ENCODE results near the gene TCP11.

The TCP11 gene

GRCh38 chr6:35082046-35082732 lies 59.0 kb downstream of the TCP11 start:
- H3K9ac ChIP-seq = no peak overlapping the region
- H3K4me1 ChIP-seq (ENCODE audit: low read depth, poor library complexity, severe bottlenecking) = no peaks in the 10 kb centered on the region
- H3K4me2 ChIP-seq = no peak overlapping the region
- no peak for TF ChIP-seq CTCF (conservative IDR thresholded peaks at IDR 0.05; ENCODE audit: low read depth, low read length)
- no peak overlapping the region for H3K4me3 ChIP-seq (IDR thresholded peaks at IDR 0.05; ENCODE audit: insufficient read depth, low read depth, low read length)
- no peaks in the 10 kb centered on the region for H4K20me1 ChIP-seq (ENCODE audit: insufficient read depth)
- no peaks in the 10 kb centered on the region for H3K79me2 ChIP-seq (ENCODE audit: insufficient read depth, low read depth)
- H3K36me3 ChIP-seq (ENCODE audit: insufficient read depth) = no peaks in the 10 kb centered on the region
- H3K27me3 ChIP-seq (ENCODE audit: insufficient read depth, low read depth) = no peaks in the 10 kb centered on the region
- H3K27ac ChIP-seq = no peak overlapping the region
- H2AFZ ChIP-seq (ENCODE audit: low read depth) = no peak overlapping the region

GRCh38 chr6:35081426-35081851 lies 59.7 kb downstream of the TCP11 start:
- no peaks in the 10 kb centered on the region for H3K36me3 ChIP-seq (ENCODE audit: insufficient read depth)
- H3K4me1 ChIP-seq (ENCODE audit: low read depth, poor library complexity, severe bottlenecking) = no peaks in the 10 kb centered on the region
- no peaks in the 10 kb centered on the region for H4K20me1 ChIP-seq (ENCODE audit: insufficient read depth)
- H3K27ac ChIP-seq = no peak overlapping the region
- no peak overlapping the region for H3K4me3 ChIP-seq (IDR thresholded peaks at IDR 0.05; ENCODE audit: insufficient read depth, low read depth, low read length)
- H2AFZ ChIP-seq (ENCODE audit: low read depth) = no peak overlapping the region
- no peak overlapping the region for H3K9ac ChIP-seq
- TF ChIP-seq CTCF (conservative IDR thresholded peaks at IDR 0.05; ENCODE audit: low read depth, low read length) = no peak
- H3K27me3 ChIP-seq (ENCODE audit: insufficient read depth, low read depth) = no peaks in the 10 kb centered on the region
- no peaks in the 10 kb centered on the region for H3K79me2 ChIP-seq (ENCODE audit: insufficient read depth, low read depth)
- no peak overlapping the region for H3K4me2 ChIP-seq

GRCh38 chr6:35080821-35081425 lies 60.2 kb downstream of the TCP11 start:
- no peak overlapping the region for H3K9ac ChIP-seq
- no peaks in the 10 kb centered on the region for H3K79me2 ChIP-seq (ENCODE audit: insufficient read depth, low read depth)
- H3K4me1 ChIP-seq (ENCODE audit: low read depth, poor library complexity, severe bottlenecking) = no peaks in the 10 kb centered on the region
- no peak overlapping the region for H3K27ac ChIP-seq
- TF ChIP-seq CTCF (conservative IDR thresholded peaks at IDR 0.05; ENCODE audit: low read depth, low read length) = no peak
- no peak overlapping the region for H2AFZ ChIP-seq (ENCODE audit: low read depth)
- H3K27me3 ChIP-seq (ENCODE audit: insufficient read depth, low read depth) = no peaks in the 10 kb centered on the region
- no peak overlapping the region for H3K4me2 ChIP-seq
- H4K20me1 ChIP-seq (ENCODE audit: insufficient read depth) = no peaks in the 10 kb centered on the region
- no peaks in the 10 kb centered on the region for H3K36me3 ChIP-seq (ENCODE audit: insufficient read depth)
- H3K4me3 ChIP-seq (IDR thresholded peaks at IDR 0.05; ENCODE audit: insufficient read depth, low read depth, low read length) = no peak overlapping the region

- Histone ChIP-seq H2AFZ (ENCODE audit: low read depth) (no peak overlapping the region), H3K79me2 (ENCODE audit: insufficient read depth, low read depth) (no peaks in the 10 kb centered on the region), H3K9ac (no peak overlapping the region), H3K27me3 (ENCODE audit: insufficient read depth, low read depth) (no peaks in the 10 kb centered on the region), H3K36me3 (ENCODE audit: insufficient read depth) (no peaks in the 10 kb centered on the region), H3K4me2 (no peak overlapping the region), H3K4me3 (IDR thresholded peaks at IDR 0.05; ENCODE audit: insufficient read depth, low read depth, low read length) (no peak overlapping the region), H3K4me1 (ENCODE audit: low read depth, poor library complexity, severe bottlenecking) (no peaks in the 10 kb centered on the region), H4K20me1 (ENCODE audit: insufficient read depth) (no peaks in the 10 kb centered on the region), H3K27ac (no peak overlapping the region)
- TF ChIP-seq CTCF (conservative IDR thresholded peaks at IDR 0.05; ENCODE audit: low read depth, low read length) = no peak
These were observed 61.0 kb downstream of the TCP11 start for GRCh38 chr6:35080016-35080680.

Measured in KMS-11 (cell line).